HepG2 (cell line): ENCODE data around the gene DALRD3. TPM values are rescaled to one million over a fixed set of nuclear protein-coding genes. Genes with fewer than 3 reads are reported as not detected.
A peak's percentile ranks its signal among the peaks of the same experiment; 100 is the strongest.

Experiments used
- CAMTA2 ChIP-seq: sonication (generic); formaldehyde crosslinking; IDR thresholded peaks from 2 replicates; pipeline ENCODE4 v1.4.0; 2020; ENCODE audit warnings: mild to moderate bottlenecking, missing genetic modification reagents, borderline replicate concordance
- CBX5 ChIP-seq: sonication (generic); formaldehyde crosslinking; IDR thresholded peaks from 2 replicates; pipeline ENCODE4 v1.4.0; 2020; ENCODE audit warnings: missing genetic modification reagents, borderline replicate concordance
- GZF1 ChIP-seq: sonication (generic); formaldehyde crosslinking; IDR thresholded peaks from 2 replicates; pipeline ENCODE4 v1.5.1; 2020; ENCODE audit warnings: mild to moderate bottlenecking, missing genetic modification reagents
- HDAC6 ChIP-seq: fragments of 200-600 bp; sonication (generic); IDR thresholded peaks from 2 replicates; pipeline ENCODE4 v1.7.0; 2017; ENCODE audit warnings: mild to moderate bottlenecking, antibody characterized with exemption, low read length, low read depth
- HOXA3 ChIP-seq: sonication (generic); formaldehyde crosslinking; IDR thresholded peaks from 2 replicates; pipeline ENCODE4 v1.5.0; 2020; ENCODE audit warnings: missing genetic modification reagents
- KDM1A ChIP-seq: IDR thresholded peaks from 2 replicates; pipeline ENCODE4 v1.6.1; 2016; ENCODE audit warnings: missing compliant biosample characterization
- PATZ1 ChIP-seq: sonication (generic); formaldehyde crosslinking; IDR thresholded peaks from 2 replicates; pipeline ENCODE4 v1.4.0; 2020; ENCODE audit warnings: missing genetic modification reagents
- RAD51 ChIP-seq: fragments of 450-650 bp; IDR thresholded peaks from 2 replicates; pipeline ENCODE4 v1.6.1; 2016; ENCODE audit warnings: borderline replicate concordance
- RARA ChIP-seq: IDR thresholded peaks from 2 replicates; pipeline ENCODE4 v1.6.1; 2016; ENCODE audit warnings: missing genetic modification reagents, missing compliant biosample characterization
- RFX3 ChIP-seq: IDR thresholded peaks from 2 replicates; pipeline ENCODE4 v1.6.1; 2016; ENCODE audit warnings: missing biosample characterization, missing genetic modification reagents
- SALL2 ChIP-seq: sonication (generic); formaldehyde crosslinking; IDR thresholded peaks from 2 replicates; pipeline ENCODE4 v1.8.1; 2023; ENCODE audit warnings: mild to moderate bottlenecking, missing genetic modification reagents, inconsistent platforms
- TCF7 ChIP-seq: sonication (generic); IDR thresholded peaks from 2 replicates; pipeline ENCODE4 v1.6.1; 2016; ENCODE audit warnings: antibody characterized with exemption, low read depth
- XRCC5 ChIP-seq: fragments of 200-400 bp; formaldehyde crosslinking; optimal IDR thresholded peaks from 2 replicates; pipeline ENCODE3; 2017; ENCODE audit warnings: mild to moderate bottlenecking, low read length
- ZBTB14 ChIP-seq: sonication (generic); formaldehyde crosslinking; IDR thresholded peaks from 2 replicates; pipeline ENCODE4 v1.4.0; 2020; ENCODE audit warnings: missing genetic modification reagents
- ZBTB7B ChIP-seq: sonication (generic); formaldehyde crosslinking; IDR thresholded peaks from 2 replicates; pipeline ENCODE4 v1.4.0; 2020; ENCODE audit warnings: missing genetic modification reagents
- ZKSCAN5 ChIP-seq: sonication (generic); formaldehyde crosslinking; IDR thresholded peaks from 2 replicates; pipeline ENCODE4 v1.5.1; 2020; ENCODE audit warnings: mild to moderate bottlenecking, missing genetic modification reagents
- ZNF235 ChIP-seq: sonication (generic); formaldehyde crosslinking; IDR thresholded peaks from 2 replicates; pipeline ENCODE4 v1.8.1; 2023; ENCODE audit warnings: mild to moderate bottlenecking, missing genetic modification reagents, borderline replicate concordance
- ZNF296 ChIP-seq: sonication (generic); formaldehyde crosslinking; conservative IDR thresholded peaks from 2 replicates; pipeline ENCODE4 v1.5.0; 2020; ENCODE audit warnings: mild to moderate bottlenecking, missing genetic modification reagents
- ZNF510 ChIP-seq: sonication (generic); formaldehyde crosslinking; IDR thresholded peaks from 2 replicates; pipeline ENCODE4 v1.4.0; 2020; ENCODE audit warnings: low read depth, mild to moderate bottlenecking, missing genetic modification reagents
- ZNF607 ChIP-seq: sonication (generic); formaldehyde crosslinking; IDR thresholded peaks from 2 replicates; pipeline ENCODE4 v1.5.1; 2020; ENCODE audit warnings: missing genetic modification reagents, mild to moderate bottlenecking, borderline replicate concordance
- ZNF761 ChIP-seq: sonication (generic); formaldehyde crosslinking; conservative IDR thresholded peaks from 2 replicates; pipeline ENCODE4 v1.4.0; 2020; ENCODE audit warnings: mild to moderate bottlenecking, missing genetic modification reagents
- ZSCAN12 ChIP-seq: sonication (generic); formaldehyde crosslinking; IDR thresholded peaks from 2 replicates; pipeline ENCODE4 v1.9.0; 2021; ENCODE audit warnings: mild to moderate bottlenecking, missing genetic modification reagents
- polyA plus RNA-seq, 8 experiments: library from polyadenylated mRNA; depleted of rRNA in 3 of 8; stranded (reverse) in 7 of 8; unstranded in 1 of 8; fragments of >200 nt; fragmentation: Illumina TruSeq in 4 of 8; extraction: Trizol in 4 of 8; gene quantifications; 2 replicates each; pipeline versions ENCODE4 v1.2.1 to v1.2.3, GENCODE V29; 2011 to 2016; ENCODE audit warnings: low read depth in 4 of 8, missing spikeins in 1 of 8, mixed read lengths in 1 of 8; ENCODE audit not compliant: insufficient read depth in 1 of 8
- total RNA-seq, 5 experiments: library from RNA; depleted of rRNA; stranded (reverse); fragments of >200 nt; fragmentation: Illumina TruSeq; extraction: Trizol; gene quantifications; 2 replicates each; pipeline ENCODE4 v1.2.3, GENCODE V29; 2016; ENCODE audit warnings: low read depth in 1 of 5
- TF ChIP-seq, protein P1 (sequence below): sonication (generic); formaldehyde crosslinking; IDR thresholded peaks from 2 replicates; pipeline ENCODE4 v1.8.1; 2023; ENCODE audit warnings: mild to moderate bottlenecking, missing genetic modification reagents
- TF ChIP-seq, protein P2 (sequence below): IDR thresholded peaks from 2 replicates; pipeline ENCODE4 v1.6.1; 2016; ENCODE audit warnings: missing biosample characterization, missing genetic modification reagents, low read depth

DALRD3 gene
- total and polyA plus RNA-seq, 2 of the 13 experiments (the other 11 are each of a cell fraction or from before 2014, with no cell fraction given): 19.9 to 36.5 TPM

DNA sequence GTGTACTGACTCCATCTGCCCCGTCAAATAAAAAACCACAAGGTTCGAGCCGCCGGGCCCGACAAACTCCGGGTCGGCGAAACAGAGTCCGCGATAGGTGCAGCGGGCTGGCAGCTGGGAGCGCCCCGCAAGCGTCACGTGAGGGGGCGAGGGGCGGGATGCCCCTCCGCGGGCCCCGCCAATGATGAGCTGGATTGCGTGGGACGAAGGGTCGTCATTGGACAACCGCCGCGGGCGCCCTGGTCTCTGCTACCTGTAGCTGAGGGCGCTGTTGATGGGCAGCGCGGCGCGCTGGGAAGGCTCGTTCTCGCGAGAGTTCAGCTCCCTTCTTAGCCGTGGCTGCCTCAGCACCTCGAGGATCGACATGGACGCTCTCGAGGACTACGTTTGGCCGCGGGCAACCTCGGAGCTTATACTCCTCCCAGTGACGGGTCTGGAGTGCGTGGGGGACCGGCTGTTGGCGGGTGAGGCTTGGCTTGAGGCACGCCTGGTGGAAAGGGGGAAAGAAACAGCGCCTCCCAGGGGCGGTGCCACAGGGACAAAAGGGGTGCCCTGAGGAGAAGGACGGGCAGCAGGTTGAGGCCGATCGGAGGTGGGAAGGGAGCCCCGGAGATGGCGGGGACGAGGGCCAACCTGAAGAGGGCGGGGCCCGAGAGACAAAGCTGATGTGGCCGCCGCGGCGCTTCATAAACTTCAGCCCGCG lies 11.2 kb downstream of the DALRD3 start, which contains the start of gene WDR6 (continued):
- TF ChIP-seq, protein P1, sequence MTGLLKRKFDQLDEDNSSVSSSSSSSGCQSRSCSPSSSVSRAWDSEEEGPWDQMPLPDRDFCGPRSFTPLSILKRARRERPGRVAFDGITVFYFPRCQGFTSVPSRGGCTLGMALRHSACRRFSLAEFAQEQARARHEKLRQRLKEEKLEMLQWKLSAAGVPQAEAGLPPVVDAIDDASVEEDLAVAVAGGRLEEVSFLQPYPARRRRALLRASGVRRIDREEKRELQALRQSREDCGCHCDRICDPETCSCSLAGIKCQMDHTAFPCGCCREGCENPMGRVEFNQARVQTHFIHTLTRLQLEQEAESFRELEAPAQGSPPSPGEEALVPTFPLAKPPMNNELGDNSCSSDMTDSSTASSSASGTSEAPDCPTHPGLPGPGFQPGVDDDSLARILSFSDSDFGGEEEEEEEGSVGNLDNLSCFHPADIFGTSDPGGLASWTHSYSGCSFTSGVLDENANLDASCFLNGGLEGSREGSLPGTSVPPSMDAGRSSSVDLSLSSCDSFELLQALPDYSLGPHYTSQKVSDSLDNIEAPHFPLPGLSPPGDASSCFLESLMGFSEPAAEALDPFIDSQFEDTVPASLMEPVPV (CRISPR knock-in tag): peak; percentile 75
- no peak for TF ChIP-seq TCF7
- no peak; the same call in 1 of the 2 replicates for TF ChIP-seq SALL2
- TF ChIP-seq ZKSCAN5 (CRISPR knock-in tag): no peak
- TF ChIP-seq CBX5: peak; percentile 58; the same call in 1 of the 2 replicates
- TF ChIP-seq ZSCAN12: no peak
- TF ChIP-seq RAD51: peak; percentile 83
- TF ChIP-seq ZNF761 (CRISPR knock-in tag): no peak; the same call in 1 of the 2 replicates
- TF ChIP-seq, protein P2, sequence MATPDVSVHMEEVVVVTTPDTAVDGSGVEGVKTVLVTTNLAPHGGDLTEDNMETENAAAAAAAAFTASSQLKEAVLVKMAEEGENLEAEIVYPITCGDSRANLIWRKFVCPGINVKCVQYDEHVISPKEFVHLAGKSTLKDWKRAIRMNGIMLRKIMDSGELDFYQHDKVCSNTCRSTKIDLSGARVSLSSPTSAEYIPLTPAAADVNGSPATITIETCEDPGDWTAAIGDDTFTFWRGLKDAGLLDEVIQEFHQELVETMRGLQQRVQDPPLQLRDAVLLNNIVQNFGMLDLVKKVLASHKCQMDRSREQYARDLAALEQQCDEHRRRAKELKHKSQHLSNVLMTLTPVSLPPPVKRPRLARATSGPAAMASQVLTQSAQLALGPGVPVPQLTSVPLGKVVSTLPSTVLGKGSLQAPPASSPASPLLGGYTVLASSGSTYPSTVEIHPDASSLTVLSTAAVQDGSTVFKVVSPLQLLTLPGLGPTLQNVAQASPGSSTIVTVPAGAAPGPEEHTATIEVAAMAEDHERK: peak; percentile 34; the same call in 1 of the 2 replicates
- TF ChIP-seq HDAC6: no peak
- no peak; the same call in 1 of the 2 replicates for TF ChIP-seq ZBTB7B (CRISPR knock-in tag)
- no peak; the same call in 1 of the 2 replicates for TF ChIP-seq ZNF607 (CRISPR knock-in tag)
- TF ChIP-seq ZNF510 (CRISPR knock-in tag): 0 out of 2 replicates have a peak, but pooled peaks have one; percentile 29
- TF ChIP-seq RFX3 (CRISPR knock-in tag): no peak
- TF ChIP-seq KDM1A (CRISPR knock-in tag): no peak
- TF ChIP-seq ZNF235 (CRISPR knock-in tag): 0 out of 2 replicates have a peak, but pooled peaks have one; percentile 39
- TF ChIP-seq ZBTB14: no peak
- peak; percentile 78; the same call in 1 of the 2 replicates for TF ChIP-seq HOXA3 (CRISPR knock-in tag)
- TF ChIP-seq CAMTA2 (CRISPR knock-in tag): 0 out of 2 replicates have a peak, but pooled peaks have one; percentile 27
- TF ChIP-seq GZF1 (CRISPR knock-in tag): peak; percentile 66
- peak; percentile 53; the same call in 1 of the 2 replicates for TF ChIP-seq PATZ1 (CRISPR knock-in tag)
- no peak for TF ChIP-seq ZNF296
- TF ChIP-seq RARA (CRISPR knock-in tag): 0 out of 2 replicates have a peak, but pooled peaks have one; percentile 12
- no peak for TF ChIP-seq XRCC5
